ENCODE results near the gene EYA2.

DNA sequence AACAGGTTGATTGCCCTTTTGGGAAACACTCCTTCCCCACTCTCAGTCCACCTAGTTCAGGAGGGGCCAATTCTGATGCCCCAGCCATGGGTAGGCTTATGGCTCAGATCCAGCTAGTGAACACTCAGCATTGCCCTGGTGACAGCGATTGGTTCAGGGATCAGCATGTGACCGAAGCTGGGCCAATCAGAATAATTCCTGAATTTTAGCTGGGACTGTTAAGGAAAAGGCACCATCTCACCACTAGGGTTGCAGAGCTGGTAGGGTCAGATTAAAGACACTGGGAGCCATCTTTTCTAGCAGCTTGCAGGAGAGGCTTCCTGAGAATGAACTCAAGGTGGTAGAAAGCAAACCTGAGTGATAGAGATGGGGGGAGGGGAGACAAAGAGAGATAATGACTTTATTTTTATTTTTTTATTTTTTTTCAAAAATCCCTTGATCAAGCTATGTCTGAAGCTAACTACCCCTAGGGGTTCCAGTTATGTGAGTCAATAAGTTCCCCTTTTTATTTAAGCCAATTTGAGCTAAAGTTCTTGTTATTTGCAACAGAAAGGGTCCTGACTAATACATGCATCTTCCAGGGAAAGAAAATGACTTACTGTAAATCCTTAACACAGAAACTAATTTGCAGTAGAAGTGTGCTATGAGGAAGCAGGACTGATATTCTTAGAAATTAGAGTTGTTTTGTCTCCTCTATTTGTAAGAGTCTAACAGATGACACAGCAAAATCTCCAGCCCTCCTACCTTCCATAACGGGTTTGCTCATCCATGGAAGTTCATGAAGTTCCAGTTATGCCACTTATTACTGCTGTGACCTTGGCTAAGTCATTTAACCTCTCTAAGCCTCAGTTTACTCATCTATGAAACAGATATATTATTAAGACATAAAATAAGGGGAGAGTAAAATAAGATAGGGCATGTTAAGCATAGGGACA is 44.7 kb downstream of the EYA2 start:
- TF ChIP-seq, protein P1, sequence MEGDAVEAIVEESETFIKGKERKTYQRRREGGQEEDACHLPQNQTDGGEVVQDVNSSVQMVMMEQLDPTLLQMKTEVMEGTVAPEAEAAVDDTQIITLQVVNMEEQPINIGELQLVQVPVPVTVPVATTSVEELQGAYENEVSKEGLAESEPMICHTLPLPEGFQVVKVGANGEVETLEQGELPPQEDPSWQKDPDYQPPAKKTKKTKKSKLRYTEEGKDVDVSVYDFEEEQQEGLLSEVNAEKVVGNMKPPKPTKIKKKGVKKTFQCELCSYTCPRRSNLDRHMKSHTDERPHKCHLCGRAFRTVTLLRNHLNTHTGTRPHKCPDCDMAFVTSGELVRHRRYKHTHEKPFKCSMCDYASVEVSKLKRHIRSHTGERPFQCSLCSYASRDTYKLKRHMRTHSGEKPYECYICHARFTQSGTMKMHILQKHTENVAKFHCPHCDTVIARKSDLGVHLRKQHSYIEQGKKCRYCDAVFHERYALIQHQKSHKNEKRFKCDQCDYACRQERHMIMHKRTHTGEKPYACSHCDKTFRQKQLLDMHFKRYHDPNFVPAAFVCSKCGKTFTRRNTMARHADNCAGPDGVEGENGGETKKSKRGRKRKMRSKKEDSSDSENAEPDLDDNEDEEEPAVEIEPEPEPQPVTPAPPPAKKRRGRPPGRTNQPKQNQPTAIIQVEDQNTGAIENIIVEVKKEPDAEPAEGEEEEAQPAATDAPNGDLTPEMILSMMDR (IDR thresholded peaks at IDR 0.05) = no peak
- TF ChIP-seq POLR2A (IDR thresholded peaks at IDR 0.05) = no peak
